ENCODE results near the gene CDC42EP2. TPM values are rescaled to one million over a fixed set of nuclear protein-coding genes. Genes with fewer than 3 reads are reported as not detected.
A peak's percentile ranks its signal among the peaks of the same experiment; 100 is the strongest.

The CDC42EP2 gene, protein sequence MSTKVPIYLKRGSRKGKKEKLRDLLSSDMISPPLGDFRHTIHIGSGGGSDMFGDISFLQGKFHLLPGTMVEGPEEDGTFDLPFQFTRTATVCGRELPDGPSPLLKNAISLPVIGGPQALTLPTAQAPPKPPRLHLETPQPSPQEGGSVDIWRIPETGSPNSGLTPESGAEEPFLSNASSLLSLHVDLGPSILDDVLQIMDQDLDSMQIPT
- under 1 TPM; 0.91 to 0.93 TPM for total RNA-seq

DNA sequence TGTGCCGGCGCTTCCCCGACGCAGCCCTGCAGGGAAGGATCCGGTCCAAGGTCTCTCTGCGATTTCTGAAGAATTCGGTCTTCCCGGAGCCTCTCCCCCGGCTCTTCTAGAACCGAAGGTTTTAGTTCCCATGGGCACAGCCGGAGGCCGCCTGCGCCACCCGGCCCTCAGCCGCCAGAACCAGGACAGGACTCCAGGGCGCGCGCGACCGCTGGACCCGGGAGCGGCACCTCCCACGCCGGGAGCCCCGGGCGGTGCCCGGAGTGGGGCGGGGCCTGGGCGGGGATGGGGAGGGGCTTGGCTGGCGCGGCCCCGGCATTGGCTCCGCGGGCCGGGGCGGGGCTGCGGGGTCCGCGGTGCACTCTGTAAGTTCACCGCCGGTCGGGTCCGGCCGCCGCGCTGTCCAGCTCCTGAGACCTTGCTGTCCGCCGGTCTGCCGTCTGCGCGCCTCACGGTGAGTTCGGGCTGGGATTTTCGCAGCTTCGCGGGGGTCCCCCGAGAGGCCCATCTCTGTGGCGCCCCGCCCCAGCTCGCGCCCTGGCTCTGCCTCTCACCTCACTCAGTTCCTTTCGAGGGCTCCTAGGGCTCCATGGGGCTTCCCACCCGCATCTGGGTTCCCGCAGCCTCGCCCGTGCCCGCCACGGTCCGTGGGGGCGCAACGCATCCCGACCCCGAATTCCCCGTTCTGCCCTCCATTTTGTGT is at the start of gene CDC42EP2:
CDC42EP2 (plus strand) TSS at position 366 of the 703 bp plus-strand sequence. CDS start 6,033 bp downstream, outside the sequence.
- Mint-ChIP-seq H3K36me3 (ENCODE audit: low read depth) (no peaks in the 10 kb centered on the region), H3K27me3 (peaks cover 5% of the 10 kb centered on the region), H3K27ac (no peak within 1 kb of the TSS), H3K9me3 (ENCODE audit: low read depth) (no peaks in the 10 kb centered on the region), H3K4me1 (peaks cover 11% of the 10 kb centered on the region), H3K4me3 (peak within 1 kb of the TSS; percentile 73)
- DNase-seq (peak; percentile 87), ATAC-seq (peak; percentile 90)
- CTCF ChIA-PET = interaction anchor here (0.6 to 4.3 kb wide), 26 partner anchors 9 to 641 kb away, joined by 3 to 87 read pairs (median 5); partner anchors contain the start of genes DPF2 and POLA2
- POLR2A ChIA-PET = interaction anchor here (1.0 kb wide), 2 partner anchors 81 to 192 kb away, joined by 3 to 5 read pairs; partner anchors contain the start of genes FAU and MRPL49
- intact Hi-C loops (cut with DNase I, micrococcal nuclease) = loop anchor here (1.0 to 5.0 kb wide), 12 partner anchors 19 to 302 kb away; partner anchors contain the start of genes ARL2 (in 1 of the 2), DPF2 (in 1 of the 2), POLA2 (in 1 of the 2) and SYVN1 (in 1 of the 2)

DNA sequence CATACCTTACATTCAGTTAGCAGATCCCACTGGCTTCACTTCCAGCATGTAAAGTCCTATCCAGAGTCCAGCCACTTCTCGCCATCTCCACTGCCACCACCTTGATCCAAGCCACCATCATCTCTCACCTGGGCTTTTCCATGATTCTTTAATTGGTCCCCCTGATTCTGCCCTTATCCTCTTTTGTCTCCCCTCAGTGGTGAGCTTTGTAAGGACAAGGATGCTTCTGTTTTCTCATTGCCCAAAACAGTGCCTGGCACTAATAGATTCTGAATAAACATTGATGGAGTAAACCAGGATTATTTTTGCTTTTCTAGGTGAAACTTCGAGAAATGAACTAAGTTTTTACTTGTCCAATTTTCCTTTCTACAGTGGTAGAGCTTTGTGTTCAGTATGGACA is 48.5 kb upstream of the CDC42EP2 start:
- CTCF ChIA-PET = interaction anchor here (0.6 to 3.9 kb wide), 16 partner anchors 8 to 184 kb away, joined by 3 to 20 read pairs (median 6); no protein-coding TSS in a partner anchor
- Mint-ChIP-seq H3K27ac (peak overlapping the region; percentile 14), H3K4me3 (no peak overlapping the region), H3K4me1 (peaks cover 38% of the 10 kb centered on the region), H3K9me3 (ENCODE audit: low read depth) (no peaks in the 10 kb centered on the region), H3K36me3 (ENCODE audit: low read depth) (peaks cover 57% of the 10 kb centered on the region), H3K27me3 (no peaks in the 10 kb centered on the region)
- ATAC-seq (no peak), DNase-seq (peak; percentile 17)
- POLR2A ChIA-PET = interaction anchor here (0.7 kb wide), 1 partner anchor 525 kb away, joined by 3 read pairs; no protein-coding TSS in a partner anchor
- intact Hi-C loops (cut with DNase I, micrococcal nuclease) = no loop called here

DNA sequence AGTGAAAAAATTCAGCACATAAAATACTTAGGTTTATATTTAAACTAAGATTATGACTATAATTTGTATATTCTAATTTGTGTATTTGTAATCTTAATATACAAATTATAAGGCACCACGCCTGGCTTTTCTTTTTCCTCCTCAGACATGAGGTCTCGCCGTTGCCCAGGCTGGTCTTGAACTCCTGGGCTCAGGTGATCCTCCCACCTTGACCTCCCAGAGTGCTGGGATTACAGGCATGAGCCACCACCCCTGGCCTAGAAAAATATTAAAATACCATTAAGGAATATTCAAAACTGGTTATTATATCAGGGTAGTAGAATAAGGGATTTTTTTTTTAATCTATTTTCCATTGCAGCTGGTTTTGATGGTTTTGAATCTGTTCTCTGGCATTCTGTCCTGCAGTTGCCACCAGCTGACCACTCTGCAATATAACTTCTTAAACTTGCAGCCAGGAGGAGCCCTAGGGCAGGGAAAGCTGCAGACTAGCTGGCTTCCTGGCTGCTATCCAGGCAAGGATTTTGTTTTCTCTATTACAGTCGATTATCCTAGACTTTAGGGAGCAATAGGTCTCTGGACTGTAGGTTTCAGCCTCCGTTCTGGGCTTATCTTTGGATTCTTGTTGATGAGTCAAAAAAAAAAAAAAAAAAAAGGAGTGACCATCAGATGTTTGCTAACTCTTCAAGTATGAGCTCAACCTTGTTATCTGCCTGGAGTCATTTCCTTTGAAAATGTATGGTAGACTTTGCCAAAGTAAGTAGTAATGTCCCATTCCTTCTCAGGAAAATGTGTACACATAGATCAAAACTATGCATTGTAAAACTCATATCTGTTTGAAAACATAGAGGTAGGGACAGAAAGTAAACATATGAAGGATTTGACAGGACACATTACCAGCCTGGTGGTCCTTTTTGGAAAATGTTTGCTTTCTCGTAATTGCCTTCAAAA is 39.7 kb upstream of the CDC42EP2 start:
- DNase-seq (peak; percentile 56), ATAC-seq (peak; percentile 39)
- Mint-ChIP-seq H3K4me3 (no peak overlapping the region), H3K4me1 (peaks cover 16% of the 10 kb centered on the region), H3K36me3 (ENCODE audit: low read depth) (peaks cover 62% of the 10 kb centered on the region), H3K27me3 (no peaks in the 10 kb centered on the region), H3K27ac (no peak overlapping the region), H3K9me3 (ENCODE audit: low read depth) (no peaks in the 10 kb centered on the region)
- intact Hi-C loops (cut with DNase I, micrococcal nuclease) = loop anchor here (1.0 to 5.0 kb wide), 3 partner anchors 40 to 55 kb away; no protein-coding TSS in a partner anchor
- ChIA-PET CTCF (interaction anchor here (0.6 to 3.8 kb wide), 11 partner anchors 9 to 772 kb away, joined by 3 to 40 read pairs (median 4); partner anchors contain the start of genes CDC42EP2, DPF2 and POLA2), POLR2A (interaction anchor here (0.6 kb wide), 1 partner anchor 141 kb away, joined by 4 read pairs; no protein-coding TSS in a partner anchor)

DNA sequence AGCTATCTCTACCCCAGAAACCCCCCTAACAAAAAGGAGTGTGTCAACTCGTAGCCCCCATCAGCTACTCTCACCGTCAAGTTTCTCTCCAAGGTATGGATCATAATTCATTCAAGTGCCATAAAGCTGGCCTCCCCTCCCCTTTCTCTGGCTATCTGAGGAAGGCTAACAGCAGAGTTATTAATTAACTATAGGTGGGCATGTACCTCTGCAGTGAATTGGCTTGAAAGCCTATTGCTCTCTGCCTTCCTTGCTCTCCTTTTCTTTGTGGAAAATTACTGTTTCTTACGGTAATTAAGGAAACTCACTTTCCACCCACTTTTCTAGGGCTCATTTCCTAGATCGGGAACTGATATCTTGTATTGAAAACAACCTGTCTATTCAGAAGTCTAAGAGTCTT is 38.8 kb upstream of the CDC42EP2 start:
- ChIA-PET CTCF (interaction anchor here (0.6 to 3.8 kb wide), 8 partner anchors 10 to 279 kb away, joined by 3 to 40 read pairs (median 4); partner anchors contain the start of genes CDC42EP2 and DPF2), POLR2A (interaction anchor here (0.6 kb wide), 1 partner anchor 140 kb away, joined by 4 read pairs; no protein-coding TSS in a partner anchor)
- no peaks in the 10 kb centered on the region for H3K27me3 Mint-ChIP-seq
- intact Hi-C loops (cut with DNase I, micrococcal nuclease) = loop anchor here (1.0 to 5.0 kb wide), 3 partner anchors 39 to 54 kb away; no protein-coding TSS in a partner anchor
- peaks cover 18% of the 10 kb centered on the region for H3K4me1 Mint-ChIP-seq
- no peak for DNase-seq
- peaks cover 59% of the 10 kb centered on the region for H3K36me3 Mint-ChIP-seq (ENCODE audit: low read depth)
- H3K9me3 Mint-ChIP-seq (ENCODE audit: low read depth) = no peaks in the 10 kb centered on the region
- ATAC-seq = no peak
- H3K27ac Mint-ChIP-seq = no peak overlapping the region
- H3K4me3 Mint-ChIP-seq = no peak overlapping the region

DNA sequence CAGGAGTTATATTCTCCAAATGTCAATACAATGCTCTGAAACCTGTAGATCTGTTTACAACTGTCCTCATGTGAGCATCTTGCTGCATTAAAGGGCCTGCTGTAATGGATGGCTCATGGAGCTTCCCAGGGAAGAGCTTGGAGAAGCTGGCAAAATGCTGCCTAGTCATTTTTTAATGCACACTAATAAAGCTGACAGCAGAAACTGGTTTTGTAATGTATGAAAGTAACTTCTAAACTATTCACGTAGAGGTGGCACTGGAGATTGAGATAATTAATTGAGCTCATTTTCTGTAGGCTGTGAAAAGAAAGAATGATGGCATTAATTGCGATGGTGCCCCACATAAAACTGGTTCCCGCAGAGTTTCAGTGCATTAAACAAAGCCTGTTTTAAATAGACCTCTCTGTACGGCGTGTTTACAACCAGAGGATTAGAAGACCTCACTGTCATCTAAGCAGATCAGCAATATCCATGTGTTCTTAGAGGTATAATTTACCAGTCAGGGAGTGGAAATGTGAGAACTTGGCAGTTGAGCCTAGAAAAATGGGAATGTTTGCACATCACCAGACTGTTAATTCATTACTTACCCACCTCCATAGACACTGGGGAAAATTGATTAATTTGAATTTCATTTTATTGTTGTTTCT is 36.9 kb upstream of the CDC42EP2 start:
- ATAC-seq (no peak), DNase-seq (no peak)
- Mint-ChIP-seq H3K4me3 (no peak overlapping the region), H3K27ac (no peak overlapping the region), H3K4me1 (peaks cover 18% of the 10 kb centered on the region), H3K36me3 (ENCODE audit: low read depth) (peaks cover 61% of the 10 kb centered on the region), H3K9me3 (ENCODE audit: low read depth) (no peaks in the 10 kb centered on the region), H3K27me3 (no peaks in the 10 kb centered on the region)
- CTCF ChIA-PET = interaction anchor here (0.6 to 2.2 kb wide), 10 partner anchors 11 to 202 kb away, joined by 3 to 7 read pairs (median 4); partner anchors contain the start of gene POLA2
- intact Hi-C loops (cut with DNase I, micrococcal nuclease) = loop anchor here in 1 of 2 experiments (5.0 kb wide), 1 partner anchor 40 kb away; no protein-coding TSS in a partner anchor
- POLR2A ChIA-PET = interaction anchor here (0.6 kb wide), 1 partner anchor 142 kb away, joined by 4 read pairs; no protein-coding TSS in a partner anchor

DNA sequence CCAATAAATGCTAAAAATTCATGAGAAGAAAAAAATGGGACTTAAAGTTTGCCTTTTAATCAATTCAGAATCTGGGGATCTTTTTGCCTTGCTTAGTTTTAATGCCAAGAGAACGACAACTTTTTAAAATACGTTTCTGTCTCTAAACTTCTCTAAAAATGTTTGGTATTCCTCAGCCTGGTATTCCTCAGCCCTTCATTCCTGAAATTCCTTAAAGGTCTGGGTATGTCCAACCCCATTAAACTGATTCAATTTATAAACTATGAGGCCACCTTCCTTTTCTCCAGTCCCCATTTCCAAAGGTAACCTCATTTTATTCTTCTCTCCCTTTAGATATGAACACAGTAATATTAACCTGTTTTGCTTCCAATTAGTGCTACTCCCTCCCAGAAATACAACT is 36.3 kb upstream of the CDC42EP2 start:
- H3K27me3 Mint-ChIP-seq = no peaks in the 10 kb centered on the region
- ChIA-PET POLR2A (no interaction called here), CTCF (interaction anchor here (0.6 to 2.2 kb wide), 7 partner anchors 18 to 970 kb away, joined by 3 to 7 read pairs (median 4); no protein-coding TSS in a partner anchor)
- intact Hi-C loops (cut with DNase I, micrococcal nuclease) = loop anchor here in 1 of 2 experiments (5.0 kb wide), 1 partner anchor 39 kb away; no protein-coding TSS in a partner anchor
- H3K27ac Mint-ChIP-seq = no peak overlapping the region
- peaks cover 18% of the 10 kb centered on the region for H3K4me1 Mint-ChIP-seq
- DNase-seq (no peak), ATAC-seq (no peak)
- H3K4me3 Mint-ChIP-seq = no peak overlapping the region
- peaks cover 61% of the 10 kb centered on the region for H3K36me3 Mint-ChIP-seq (ENCODE audit: low read depth)
- H3K9me3 Mint-ChIP-seq (ENCODE audit: low read depth) = no peaks in the 10 kb centered on the region

DNA sequence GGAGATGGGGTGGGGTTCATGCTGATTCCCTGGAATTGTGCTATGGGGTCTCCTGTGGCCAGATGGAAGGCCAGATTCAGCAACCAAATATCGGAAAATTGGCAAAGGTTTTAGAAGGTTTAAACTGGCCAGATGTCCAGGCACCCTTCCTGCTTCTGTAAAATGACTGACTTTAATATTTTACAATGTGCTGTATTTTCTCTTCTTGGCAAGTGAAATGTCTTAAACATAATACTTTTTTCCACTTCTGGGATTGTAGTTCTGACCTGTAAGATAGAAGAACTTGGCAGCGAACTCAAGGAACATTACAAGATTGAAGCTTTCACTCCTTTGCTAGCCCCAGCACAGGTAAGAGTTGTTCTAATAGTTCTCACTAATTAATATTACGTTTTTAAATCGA is 35.4 kb upstream of the CDC42EP2 start:
- H3K9me3 Mint-ChIP-seq (ENCODE audit: low read depth) = no peaks in the 10 kb centered on the region
- intact Hi-C loops (cut with DNase I, micrococcal nuclease) = loop anchor here (1.0 to 5.0 kb wide), 3 partner anchors 18 to 38 kb away; partner anchors contain the start of gene POLA2 (in 1 of the 2)
- POLR2A ChIA-PET = interaction anchor here (0.9 kb wide), 1 partner anchor 17 kb away, joined by 3 read pairs; the partner anchor contains the start of gene POLA2
- ATAC-seq (no peak), DNase-seq (no peak)
- H3K36me3 Mint-ChIP-seq (ENCODE audit: low read depth) = peaks cover 65% of the 10 kb centered on the region
- CTCF ChIA-PET = interaction anchor here (0.8 to 2.9 kb wide), 9 partner anchors 8 to 431 kb away, joined by 3 to 13 read pairs (median 4); partner anchors contain the start of genes CDC42EP2 and DPF2
- no peak overlapping the region for H3K4me3 Mint-ChIP-seq
- no peaks in the 10 kb centered on the region for H3K27me3 Mint-ChIP-seq
- H3K4me1 Mint-ChIP-seq = peaks cover 18% of the 10 kb centered on the region
- H3K27ac Mint-ChIP-seq = peak overlapping the region; percentile 79

DNA sequence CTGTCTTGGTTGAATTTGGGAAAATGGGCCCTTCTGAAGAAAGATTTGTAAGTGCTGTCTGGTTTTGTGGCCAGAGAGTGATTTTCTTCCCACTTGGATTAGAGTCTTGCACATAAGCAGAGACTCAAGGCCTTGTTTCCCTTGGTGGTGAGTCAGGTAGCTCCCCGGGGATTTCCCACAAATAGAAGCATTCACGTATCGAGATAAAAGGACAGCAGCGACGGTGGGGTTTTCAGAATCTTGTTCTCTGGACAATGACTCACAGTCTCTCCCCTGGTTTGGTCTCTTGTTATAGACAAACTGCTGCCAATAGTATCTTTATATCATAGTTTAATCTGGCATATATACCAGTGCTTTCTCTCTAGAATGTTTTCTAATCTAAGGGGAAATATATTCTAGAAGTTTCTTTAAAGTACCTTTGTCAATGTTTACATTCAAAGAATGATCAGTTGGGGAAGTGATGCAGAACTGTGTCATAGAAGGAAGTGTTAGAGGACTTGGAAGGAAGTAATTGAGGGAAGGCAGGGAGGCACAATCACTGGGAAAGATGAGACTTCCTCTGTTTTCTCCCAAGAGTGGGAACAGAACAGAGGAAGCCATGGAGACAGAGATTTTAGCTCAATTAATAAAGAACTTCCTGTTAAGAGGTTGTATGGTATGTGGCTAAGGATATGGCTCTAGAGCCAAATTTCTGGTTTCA is 34.8 kb upstream of the CDC42EP2 start:
- ChIA-PET POLR2A (interaction anchor here (0.5 to 0.9 kb wide), 2 partner anchors 18 to 168 kb away, joined by 3 read pairs; partner anchors contain the start of gene POLA2), CTCF (interaction anchor here (0.6 to 2.9 kb wide), 11 partner anchors 9 to 251 kb away, joined by 3 to 13 read pairs (median 4); partner anchors contain the start of genes CDC42EP2 and DPF2)
- ATAC-seq (peak; percentile 97), DNase-seq (peak; percentile 71)
- Mint-ChIP-seq H3K4me1 (peaks cover 18% of the 10 kb centered on the region), H3K27me3 (no peaks in the 10 kb centered on the region), H3K9me3 (ENCODE audit: low read depth) (no peaks in the 10 kb centered on the region), H3K27ac (peak overlapping the region; percentile 79), H3K36me3 (ENCODE audit: low read depth) (peaks cover 68% of the 10 kb centered on the region), H3K4me3 (no peak overlapping the region)
- intact Hi-C loops (cut with DNase I, micrococcal nuclease) = loop anchor here (1.0 to 5.0 kb wide), 3 partner anchors 19 to 37 kb away; partner anchors contain the start of gene POLA2 (in 1 of the 2)

DNA sequence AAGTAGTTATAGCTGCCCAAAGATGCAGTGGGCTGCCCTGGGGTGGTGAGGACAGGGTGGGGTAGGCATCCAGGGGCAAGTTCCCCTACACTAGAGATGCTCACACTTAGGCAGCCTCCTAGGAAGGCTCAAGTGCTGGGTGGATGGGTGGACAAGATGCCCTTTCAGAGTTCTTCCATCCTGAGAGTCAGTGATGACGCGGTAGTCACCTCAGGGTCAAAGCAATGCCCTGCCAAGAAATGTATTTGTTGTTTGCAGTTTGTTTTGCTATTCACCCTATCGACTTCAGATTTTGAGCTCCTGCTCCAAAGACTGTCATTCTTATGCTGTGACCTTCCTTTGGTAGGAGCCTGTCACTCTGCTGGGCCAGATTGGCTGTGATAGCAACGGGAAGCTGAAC is 34.0 kb upstream of the CDC42EP2 start:
- no peak overlapping the region for H3K27ac Mint-ChIP-seq

More for the DNA sequence above, 34.0 kb upstream of the CDC42EP2 start:
- Mint-ChIP-seq H3K36me3 (ENCODE audit: low read depth) (peaks cover 67% of the 10 kb centered on the region), H3K27me3 (no peaks in the 10 kb centered on the region), H3K9me3 (ENCODE audit: low read depth) (no peaks in the 10 kb centered on the region), H3K4me3 (no peak overlapping the region), H3K4me1 (peaks cover 18% of the 10 kb centered on the region)
- no peak for DNase-seq
- CTCF ChIA-PET = interaction anchor here (0.6 to 2.9 kb wide), 8 partner anchors 10 to 250 kb away, joined by 3 to 13 read pairs (median 6); partner anchors contain the start of gene CDC42EP2
- no peak for ATAC-seq
- POLR2A ChIA-PET = no interaction called here
- intact Hi-C loops (cut with DNase I, micrococcal nuclease) = no loop called here
